Activated CD8-positive, alpha-beta memory T cell treated with anti-CD3 and anti-CD28 coated beads for 4 hours (primary cell): ENCODE data around the gene D2HGDH.
"Not testable (repeated sequence)": the region's sequence is repeated elsewhere in the genome, so short reads cannot be mapped to it uniquely, and the experiment has no call there.

Experiments used
- DNase-seq, 2 donors: peaks; one replicate each; pipeline ENCODE4 v3.0.0-alpha.2; 2020; ENCODE audit warnings: low read depth in 2 of 2

Gene D2HGDH

DNA sequence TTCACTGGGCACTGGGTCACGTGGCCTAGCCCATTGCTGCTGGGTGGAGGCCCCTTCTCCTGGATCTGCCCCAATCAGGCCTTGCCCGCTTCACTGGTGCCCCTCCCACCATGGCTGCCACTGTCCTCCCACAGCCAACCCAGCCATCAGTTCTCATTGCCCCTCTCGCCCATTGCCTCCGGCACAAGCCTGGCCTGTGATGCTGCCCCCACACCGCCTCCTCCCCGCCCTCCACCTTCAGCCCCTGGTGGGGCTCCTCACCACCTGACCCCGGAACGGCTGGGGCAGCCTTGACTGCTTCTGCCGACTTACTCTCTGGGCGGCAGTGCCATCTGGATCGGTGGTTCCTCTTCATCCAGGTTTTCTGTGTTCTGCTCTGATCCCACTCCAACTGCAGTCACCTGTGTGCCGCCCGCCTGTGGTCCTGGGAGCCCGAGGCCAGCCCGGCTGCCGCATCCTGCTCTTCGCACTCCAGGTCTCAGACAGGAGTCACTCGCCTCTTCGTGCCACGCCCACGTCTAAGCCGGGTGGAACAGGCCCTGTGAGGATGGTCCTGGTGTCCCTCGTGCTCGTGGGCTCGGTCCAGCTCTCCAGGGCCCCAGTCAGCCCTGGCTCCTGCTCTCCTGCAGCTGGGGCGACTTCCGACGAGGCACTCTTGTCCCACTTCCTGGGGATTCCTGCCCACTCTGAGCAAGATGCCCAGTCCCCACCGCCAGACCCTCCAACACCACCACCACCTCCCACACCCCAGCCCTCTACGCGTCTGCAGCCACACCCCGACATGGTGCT is 14.2 kb downstream of the D2HGDH start:
- no peak for DNase-seq

DNA sequence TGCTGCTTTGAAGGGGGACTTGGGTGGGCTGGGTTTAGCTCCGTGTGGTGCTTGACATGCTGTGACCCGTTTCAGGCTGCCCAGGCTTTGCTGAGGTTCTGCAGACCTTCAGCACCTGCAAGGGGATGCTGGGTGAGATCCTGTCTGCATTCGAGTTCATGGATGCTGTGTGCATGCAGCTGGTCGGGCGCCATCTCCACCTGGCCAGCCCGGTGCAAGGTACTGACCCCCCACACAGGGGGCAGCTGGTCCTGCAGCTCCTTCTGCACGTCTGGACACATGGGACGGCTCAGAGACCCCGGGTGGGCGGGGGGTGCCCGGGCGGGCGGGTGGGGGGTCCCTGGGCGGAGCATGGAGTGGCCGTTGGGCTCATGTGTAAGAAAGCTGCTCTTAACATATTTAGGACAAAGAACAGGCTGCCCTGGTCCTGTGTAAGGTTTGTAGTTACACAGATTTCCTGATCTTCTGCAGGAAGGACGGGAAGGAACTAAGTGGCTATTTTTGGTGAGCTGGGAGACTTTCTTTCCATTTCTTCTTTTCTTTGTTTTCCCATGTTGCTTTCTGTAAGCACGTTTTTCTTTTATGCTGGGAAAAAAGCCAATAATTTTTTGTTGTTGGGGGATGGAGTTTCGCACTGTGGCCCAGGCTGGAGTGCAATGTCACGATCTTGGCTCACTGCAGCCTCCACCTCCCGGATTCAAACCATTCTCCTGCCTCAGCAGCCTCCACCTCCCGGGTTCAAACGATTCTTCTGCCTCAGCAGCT is 15.8 kb downstream of the D2HGDH start:
- no peak for DNase-seq

DNA sequence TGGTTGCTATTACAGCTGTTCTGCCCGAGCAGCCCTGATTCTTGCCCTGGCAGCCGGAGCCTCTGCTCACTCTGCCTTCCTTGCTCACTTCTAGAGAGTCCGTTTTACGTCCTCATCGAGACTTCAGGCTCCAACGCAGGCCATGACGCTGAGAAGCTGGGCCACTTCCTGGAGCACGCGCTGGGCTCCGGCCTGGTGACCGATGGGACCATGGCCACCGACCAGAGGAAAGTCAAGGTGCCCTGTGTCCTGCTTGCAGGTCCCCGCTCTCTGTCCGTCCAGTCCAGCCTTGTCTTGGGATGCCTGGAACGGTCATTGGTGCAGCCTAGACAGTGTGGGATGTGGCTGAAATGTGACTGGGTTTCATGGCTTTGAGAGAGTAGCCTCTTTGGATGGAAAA is 16.7 kb downstream of the D2HGDH start:
- DNase-seq: no peak

DNA sequence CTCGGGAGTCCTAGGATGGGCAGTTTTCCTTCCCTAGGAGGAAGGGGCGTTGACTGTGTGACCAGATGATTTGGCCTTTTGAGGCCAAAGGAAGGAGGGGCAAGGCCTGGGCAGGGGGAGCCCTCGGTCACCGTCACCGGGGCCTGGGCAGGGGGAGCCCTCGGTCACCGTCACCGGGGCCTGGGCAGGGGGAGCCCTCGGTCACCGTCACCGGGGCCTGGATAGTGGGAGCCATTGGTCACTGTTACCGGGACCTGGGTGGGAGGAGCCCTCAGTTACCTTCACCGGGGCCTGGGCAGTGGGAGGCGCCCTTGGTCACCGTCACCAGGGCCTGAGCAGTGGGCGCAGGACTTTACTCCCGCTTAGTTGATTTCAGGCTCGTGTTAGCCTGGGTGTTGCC is 17.3 kb downstream of the D2HGDH start:
- DNase-seq: no peak

DNA sequence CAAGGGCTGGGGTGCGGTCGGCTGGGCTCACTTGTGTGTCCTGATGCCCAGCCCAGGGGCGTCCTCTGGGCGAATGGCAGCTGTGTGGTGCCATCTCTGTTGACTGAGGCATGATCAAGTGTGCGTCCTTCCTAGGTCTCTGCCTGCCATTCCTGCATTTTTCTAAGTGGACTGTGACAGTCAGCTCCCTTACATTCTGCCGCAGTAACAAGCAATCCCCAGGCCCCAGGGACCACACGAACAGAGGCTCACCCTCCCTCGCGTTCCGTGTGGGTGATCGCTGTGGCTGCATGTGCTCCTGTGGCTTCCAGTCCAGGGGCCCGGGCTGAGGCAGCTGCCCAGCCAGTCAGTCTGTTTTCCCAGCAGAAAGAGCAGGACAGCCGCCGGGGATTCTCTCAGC is 17.8 kb downstream of the D2HGDH start:
- no peak for DNase-seq

DNA sequence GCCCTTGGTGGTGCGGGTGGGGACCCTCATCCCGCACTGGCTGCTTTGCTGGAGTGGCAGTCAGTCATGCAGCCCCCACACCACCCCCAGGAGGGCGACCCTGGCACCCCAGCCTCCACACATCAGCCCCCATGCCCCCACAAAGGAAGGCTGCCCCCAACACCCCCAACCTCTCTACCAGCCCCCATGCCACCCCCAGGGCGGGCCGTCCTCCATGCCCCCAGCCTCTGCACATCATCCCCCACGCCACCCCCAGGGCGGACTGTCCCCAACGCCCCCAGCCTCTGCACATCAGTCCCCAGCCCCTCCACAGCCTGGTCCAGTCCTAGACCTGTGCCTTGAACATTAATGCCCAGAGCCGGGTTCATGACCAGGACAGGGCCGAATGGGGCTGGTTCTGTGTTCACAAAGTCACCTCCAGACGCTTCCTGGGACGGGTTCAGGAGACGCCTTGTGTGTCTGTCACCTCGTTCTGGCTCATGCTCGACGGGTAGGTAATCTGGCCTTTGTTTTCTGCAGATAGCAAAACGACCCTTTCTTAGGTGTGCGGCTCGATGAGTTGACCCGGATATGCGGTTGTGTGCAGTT is 18.4 kb downstream of the D2HGDH start:
- no peak for DNase-seq

DNA sequence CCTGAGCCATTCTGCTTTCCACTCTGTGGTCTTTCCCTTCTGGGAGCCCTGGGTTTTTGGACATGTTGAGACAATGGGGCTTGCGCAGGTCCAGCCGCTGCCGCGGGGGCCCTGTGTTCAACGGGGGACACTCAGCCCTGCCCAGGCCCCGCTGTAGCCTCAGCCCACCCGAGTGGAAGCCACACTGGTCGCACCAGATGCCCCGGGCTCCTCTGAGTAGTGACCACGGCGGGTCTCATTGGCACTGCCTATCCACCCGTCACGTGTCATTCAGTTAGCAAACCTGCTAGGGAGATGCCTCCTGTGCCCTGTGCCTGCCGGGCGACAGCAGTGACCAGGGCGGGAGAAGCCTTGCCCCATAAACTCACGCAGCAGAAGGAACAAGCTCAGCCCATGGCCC is 19.1 kb downstream of the D2HGDH start:
- DNase-seq: no peak

DNA sequence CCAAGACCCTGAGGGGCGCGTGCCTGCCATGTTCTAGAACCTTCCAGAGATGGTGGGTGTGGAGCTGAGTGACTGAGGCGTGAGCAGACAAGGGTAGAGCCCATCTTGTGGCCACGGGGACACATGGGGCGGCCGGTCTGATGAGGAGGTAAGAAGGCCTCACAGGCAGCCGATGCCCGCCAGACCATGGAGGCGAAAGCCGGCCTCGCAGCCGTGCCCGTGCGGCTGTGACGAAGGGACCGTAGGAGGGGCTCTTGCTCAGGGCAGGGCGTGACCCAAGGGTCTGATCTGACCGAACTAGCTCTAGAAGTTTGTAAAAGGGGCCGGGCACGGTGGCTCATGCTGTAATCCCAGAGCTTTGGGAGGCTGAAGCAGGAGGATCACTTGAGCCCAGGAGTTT is 19.6 kb downstream of the D2HGDH start:
- DNase-seq: no peak

DNA sequence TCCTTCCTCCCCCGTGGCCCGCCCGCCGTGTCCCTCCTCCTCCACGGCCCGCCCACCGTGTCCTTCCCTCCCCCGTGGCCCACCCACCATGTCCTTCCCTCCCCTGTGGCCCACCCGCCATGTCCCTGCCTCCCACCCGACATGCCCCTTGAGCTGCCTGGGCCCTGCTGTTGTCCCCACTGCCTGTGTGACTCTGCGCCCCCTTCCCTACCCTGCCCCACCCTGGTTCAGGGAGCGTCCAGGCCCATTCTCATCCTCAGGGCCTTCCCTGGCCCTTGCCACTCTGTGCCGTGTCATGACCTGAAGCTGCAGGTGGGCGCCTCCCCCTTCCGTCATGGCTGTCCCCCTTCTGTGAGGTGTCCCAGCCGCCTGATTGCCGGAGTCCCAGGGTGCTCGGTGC is 20.7 kb downstream of the D2HGDH start:
- no peak for DNase-seq

DNA sequence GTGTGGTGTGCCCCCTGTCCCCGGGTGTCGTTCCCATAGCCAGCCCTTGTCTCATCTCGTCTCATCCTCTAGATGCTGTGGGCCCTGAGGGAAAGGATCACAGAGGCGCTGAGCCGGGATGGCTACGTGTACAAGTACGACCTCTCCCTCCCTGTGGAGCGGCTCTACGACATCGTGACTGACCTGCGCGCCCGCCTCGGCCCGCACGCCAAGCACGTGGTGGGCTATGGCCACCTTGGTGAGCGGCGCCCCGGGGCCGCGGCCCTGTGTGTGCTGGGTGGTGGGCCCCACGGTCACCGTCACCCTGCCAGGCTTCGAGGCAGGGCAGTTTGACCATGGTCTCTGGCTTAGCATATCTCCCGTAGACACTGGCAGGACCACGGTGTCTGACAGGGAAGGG is 21.3 kb downstream of the D2HGDH start:
- no peak for DNase-seq

DNA sequence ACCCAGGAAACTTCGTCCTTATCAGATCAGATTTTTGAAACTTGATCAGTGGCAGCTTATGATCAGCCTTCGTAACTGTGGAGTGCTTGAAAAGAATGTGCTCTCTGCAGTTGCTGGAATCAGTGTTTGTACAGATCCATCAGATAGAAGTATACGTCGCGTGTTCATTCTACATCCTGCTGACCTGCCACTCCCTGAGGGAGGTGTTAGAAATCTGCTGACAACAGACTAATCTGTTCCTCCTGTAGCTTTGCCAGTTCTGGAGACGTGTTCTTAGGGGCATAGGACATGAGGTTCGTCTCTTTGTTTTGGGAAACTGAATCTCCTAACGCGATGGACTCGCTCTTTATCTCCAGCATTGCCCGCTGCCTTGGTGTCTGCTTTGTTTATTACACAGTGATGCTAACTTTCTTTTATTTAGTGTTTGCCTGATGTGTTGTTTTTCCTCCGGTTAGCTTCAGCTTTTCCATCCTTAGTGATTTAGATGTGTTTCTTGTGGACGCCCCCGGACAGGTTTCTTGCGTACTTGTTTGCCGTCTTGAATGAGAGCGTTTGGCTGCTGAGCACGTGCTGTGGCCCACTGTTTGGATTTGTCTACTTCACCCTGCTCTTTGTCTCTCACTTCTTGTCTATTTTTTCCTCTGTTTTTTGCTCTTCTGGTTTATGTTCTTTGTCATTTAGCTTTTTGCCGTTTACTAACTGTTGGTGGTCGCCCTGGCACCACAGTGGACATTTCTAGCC is 24.8 kb downstream of the D2HGDH start:
- no peak for DNase-seq

DNA sequence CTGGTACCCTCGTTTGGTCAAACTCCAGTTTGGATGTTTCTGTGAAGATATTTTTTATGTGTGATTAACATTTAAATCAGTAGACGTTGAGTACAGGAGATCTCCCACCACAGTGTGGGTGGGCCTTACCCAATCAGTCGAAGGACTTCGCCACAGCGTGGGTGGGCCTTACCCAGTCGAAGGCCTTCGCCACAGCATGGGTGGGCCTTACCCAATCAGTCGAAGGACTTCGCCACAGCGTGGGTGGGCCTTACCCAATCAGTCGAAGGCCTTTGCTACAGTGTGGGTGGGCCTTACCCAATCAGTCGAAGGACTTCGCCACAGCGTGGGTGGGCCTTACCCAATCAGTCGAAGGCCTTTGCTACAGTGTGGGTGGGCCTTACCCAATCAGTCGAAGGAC is 25.5 kb downstream of the D2HGDH start:
- not testable (repeated sequence) for DNase-seq

DNA sequence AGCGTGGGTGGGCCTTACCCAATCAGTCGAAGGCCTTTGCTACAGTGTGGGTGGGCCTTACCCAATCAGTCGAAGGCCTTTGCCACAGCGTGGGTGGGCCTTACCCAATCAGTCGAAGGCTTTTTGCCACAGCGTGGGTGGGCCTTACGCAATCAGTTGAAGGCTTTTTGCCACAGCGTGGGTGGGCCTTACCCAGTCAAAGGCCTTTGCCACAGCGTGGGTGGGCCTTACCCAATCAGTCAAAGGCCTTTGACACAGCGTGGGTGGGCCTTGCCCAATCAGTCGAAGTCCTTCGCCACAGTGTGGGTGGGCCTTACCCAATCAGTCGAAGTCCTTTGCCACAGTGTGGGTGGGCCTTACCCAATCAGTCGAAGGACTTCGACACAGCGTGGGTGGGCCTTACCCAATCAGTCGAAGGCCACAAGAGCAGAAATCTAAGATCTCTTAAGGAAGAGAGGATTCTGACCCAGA is 25.9 kb downstream of the D2HGDH start:
- no peak for DNase-seq

DNA sequence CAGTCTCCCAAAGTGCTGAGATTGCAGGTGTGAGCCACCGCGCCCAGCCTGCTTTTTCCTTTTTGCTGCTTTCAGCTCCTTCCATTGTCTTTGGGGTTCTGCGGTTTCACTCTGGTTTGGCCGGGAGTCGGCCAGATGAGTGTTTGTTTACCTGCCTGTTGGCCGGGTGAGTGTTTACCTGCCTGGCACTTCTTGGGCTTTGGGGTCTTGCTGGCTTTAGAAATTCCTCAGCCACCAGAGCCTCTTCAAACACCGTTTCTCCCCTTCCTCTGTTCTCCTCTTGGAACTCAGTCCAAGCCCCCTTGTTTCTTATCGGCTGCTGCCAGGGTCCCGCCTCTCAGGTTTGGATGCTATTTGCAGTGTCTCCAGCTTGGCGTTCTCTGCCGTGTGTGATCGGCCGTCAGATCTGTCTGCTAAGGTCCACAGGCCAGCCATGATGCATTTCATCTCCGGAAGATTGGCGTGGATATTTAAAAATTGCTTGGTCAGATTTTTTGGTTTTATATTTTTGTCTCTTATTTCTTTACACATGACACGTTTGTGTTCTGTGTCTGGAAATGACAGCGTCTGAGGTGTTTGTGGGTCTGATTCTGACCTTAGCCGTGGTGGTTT is 28.0 kb downstream of the D2HGDH start:
- no peak for DNase-seq

DNA sequence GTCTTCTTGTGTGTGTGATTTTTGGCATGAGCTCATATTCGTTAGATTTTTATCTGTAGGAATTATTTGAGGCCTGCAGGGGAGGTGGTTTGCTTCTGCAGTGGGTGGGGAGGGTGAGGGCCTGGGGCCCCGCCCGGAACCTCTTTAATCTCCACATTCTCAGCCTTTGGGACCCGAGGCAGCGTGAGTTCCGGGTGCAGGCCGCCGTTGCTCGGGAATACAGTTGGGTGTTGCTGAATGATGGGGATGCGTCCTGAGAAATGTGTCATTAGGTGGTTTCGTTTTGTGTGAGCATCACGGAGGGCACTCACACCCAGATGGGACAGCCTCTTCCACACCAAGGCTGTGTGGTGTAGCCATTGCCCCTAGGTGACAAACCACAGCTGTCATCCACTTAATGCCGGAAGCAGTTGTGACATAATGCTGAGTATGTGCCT is 28.5 kb downstream of the D2HGDH start:
- peak; percentile 58 to 63 for DNase-seq

DNA sequence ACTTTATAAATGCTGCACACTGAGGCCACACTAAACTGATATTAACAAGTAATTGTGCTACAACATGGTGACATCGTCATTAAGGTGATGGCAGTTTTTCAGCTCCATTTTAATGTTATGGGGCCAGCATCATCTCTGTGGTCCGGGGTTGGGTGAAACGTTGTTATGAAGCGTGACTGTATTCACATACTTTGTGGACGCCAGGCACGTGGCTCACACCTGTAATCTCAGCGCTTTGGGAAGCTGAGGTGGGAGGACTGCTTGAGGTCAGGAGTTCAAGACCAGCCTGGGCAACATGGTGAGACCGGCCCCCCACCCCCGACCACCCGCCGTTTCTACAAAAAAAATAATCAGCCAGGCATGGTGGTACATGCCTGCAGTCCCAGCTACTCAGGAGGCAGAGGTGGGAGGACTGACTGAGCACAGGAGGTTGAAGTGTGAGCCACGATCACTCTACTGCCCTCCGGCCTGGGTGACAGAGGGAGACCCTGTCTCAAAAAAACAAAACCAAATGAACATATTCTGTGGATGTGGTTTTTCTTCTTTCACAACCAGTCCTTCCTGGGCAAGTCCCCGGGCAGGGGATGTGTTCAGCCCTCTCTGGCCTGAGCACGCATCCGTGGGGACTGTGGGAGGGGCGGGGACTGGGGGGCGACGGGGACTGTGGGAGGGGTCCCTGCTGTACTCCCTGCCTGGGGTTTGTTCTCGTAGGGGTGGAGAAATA is 29.3 kb downstream of the D2HGDH start:
- DNase-seq: no peak

DNA sequence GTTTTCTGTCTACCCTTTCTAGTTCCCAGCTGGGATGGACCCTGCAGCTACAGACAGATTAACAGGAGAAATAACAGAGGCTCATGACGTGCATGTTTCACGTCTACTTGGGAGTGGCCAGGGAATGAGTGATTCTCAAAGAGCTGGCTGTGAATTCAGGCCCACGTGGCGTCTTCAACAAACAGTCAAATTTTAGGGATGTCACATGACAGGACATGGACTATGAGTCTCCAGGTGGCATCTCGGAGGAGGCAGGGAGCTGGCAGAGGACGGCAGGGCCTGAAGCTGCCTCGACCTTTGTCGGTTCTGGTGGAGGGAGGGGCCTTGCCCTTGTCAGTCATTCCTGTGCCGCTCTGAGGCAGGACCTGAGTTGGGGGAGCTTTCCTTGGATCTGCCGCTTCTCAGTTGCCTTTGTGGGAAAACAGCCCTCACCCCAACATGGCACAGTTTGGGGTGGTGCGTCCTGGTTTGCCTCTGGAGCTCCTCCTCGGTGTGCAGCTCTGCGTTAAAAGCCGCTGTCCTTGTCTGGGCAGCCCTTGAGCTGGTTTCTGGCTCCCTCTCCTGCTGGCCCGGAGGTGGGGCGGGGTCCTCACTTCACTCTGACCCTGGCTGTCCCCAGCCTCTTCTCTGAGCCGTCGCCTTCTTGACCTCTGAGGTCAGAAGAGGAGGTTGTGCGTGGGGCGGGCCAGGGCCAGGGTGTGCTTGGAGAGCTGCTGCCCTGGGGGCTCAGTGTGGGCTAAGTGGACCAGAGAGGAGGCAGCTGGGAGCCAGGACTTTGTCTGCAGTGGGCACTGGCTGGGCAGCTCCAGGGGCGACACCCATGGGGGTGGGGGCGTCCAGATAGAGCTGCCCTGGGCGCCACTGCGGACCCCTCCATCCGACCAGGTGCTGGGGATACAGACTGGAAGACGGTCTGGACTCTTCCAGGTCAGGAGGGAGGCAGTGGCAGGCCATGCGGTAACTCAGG is 30.1 kb downstream of the D2HGDH start:
- DNase-seq: no peak

DNA sequence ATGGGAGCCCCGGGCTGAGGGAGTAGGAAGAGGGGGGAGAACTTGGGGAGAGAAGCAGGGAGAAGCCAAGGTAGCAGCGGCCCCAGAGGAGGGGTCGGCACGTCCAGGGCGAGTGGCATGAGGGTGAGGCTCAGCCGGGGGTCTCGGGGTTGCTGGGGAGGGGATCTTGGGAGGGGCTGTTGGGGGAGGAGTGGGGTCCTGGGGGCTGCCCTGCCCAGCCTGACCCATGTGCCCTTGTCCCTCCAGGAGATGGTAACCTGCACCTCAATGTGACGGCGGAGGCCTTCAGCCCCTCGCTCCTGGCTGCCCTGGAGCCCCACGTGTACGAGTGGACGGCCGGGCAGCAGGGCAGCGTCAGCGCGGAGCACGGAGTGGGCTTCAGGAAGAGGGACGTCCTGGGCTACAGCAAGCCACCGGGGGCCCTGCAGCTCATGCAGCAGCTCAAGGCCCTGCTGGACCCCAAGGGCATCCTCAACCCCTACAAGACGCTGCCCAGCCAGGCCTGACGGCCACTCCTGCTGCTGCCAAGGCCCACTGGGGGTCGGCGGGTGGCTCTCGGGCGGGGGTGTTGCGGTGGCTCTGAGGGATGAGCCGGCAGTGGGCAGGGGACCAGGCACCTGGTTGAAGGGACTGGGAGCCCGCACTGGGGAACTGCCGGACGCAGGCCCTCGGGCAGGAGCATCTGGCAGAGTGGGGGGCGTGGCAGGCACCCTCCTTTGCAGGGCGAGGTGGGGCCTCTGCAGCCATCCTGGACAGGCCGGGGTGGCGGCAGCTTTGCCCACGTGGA is 33.2 kb downstream of the D2HGDH start:
- no peak for DNase-seq

DNA sequence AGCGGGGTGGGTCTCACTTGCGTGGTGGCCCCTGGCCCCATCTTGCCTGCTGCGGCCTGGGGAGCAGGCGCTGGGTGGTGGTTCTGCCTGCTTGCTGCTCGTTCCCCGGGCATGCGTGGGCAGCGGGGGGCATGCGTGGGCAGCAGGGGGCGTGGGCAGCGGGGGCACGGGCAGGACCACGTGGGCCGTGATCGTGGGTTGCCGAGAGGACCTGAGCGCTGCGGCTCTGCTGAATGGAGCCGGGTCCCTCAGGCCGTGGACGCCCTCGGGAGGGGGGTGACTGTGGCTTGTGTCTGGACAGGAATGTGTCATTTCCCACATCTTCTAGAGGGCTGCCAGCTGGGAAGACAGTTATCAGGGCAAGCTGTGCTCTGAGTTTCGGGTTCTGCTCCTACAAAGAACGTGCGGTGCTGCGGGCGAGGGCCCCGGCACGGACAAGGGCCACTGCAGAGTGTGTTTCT is 33.9 kb downstream of the D2HGDH start:
- no peak for DNase-seq
